CD4-positive, alpha-beta memory T cell (primary cell): ENCODE results near the gene CDC7. TPM values are rescaled to one million over a fixed set of nuclear protein-coding genes. Genes with fewer than 3 reads are reported as not detected.

ENCODE experiments used
- CTCF ChIA-PET: fragments of 350-600 bp; sonication (Branson Sonifier 250); formaldehyde crosslinking; loops from one replicate; lab custom pipeline; 2021; ENCODE audit warnings: inconsistent platforms; ENCODE audit not compliant: partially characterized antibody; lab: Charles Lee
- POLR2A ChIA-PET: fragments of 350-600 bp; sonication (Branson Sonifier 250); formaldehyde crosslinking; loops from one replicate; lab custom pipeline; 2021; ENCODE audit not compliant: partially characterized antibody; lab: Charles Lee
- DNase-seq, 5 donors: peaks; one replicate each; pipeline versions ENCODE4 v3.0.0 to v3.0.0-alpha.2; 2020 to 2022; ENCODE audit warnings: mixed read lengths in 1 of 5
- H3K27ac ChIP-seq: one replicate; pipeline ENCODE4 v1.7.0; 2013; ENCODE audit warnings: low read depth, low read length
- H3K27me3 ChIP-seq: 2 replicates; pipeline ENCODE4 v1.7.0; 2013; ENCODE audit warnings: mild to moderate bottlenecking, low read length, moderate library complexity; ENCODE audit not compliant: insufficient read depth
- H3K36me3 ChIP-seq: 2 replicates; pipeline ENCODE4 v1.7.0; 2013; ENCODE audit warnings: mild to moderate bottlenecking, low read length, moderate library complexity; ENCODE audit not compliant: insufficient read depth
- H3K4me1 ChIP-seq: 2 replicates; pipeline ENCODE4 v1.7.0; 2013; ENCODE audit warnings: mild to moderate bottlenecking, low read length, moderate library complexity; ENCODE audit not compliant: insufficient read depth
- H3K4me3 ChIP-seq, 2 donors: one replicate each; pipeline ENCODE4 v1.7.0; 2013; ENCODE audit warnings: low read length in 2 of 2, mild to moderate bottlenecking in 1 of 2
- H3K9me3 ChIP-seq, 2 donors: one replicate each; pipeline ENCODE4 v1.7.0; 2013; ENCODE audit warnings: low read length in 2 of 2, control low read depth in 1 of 2; ENCODE audit not compliant: control insufficient read depth in 1 of 2
- H3K27ac Mint-ChIP-seq, 7 donors: one replicate each; pipeline ENCODE4 v1.8.0; 2020 to 2021; ENCODE audit warnings: mixed read lengths in 7 of 7, mild to moderate bottlenecking in 6 of 7, inconsistent platforms in 3 of 7, moderate library complexity in 3 of 7
- H3K27me3 Mint-ChIP-seq, 2 donors: one replicate each; pipeline ENCODE4 v1.8.0; 2020 to 2021; ENCODE audit warnings: mixed read lengths in 2 of 2
- H3K36me3 Mint-ChIP-seq, 2 donors: one replicate each; pipeline ENCODE4 v1.8.0; 2020 to 2021; ENCODE audit warnings: mixed read lengths in 2 of 2, inconsistent platforms in 1 of 2, mild to moderate bottlenecking in 1 of 2
- H3K4me1 Mint-ChIP-seq, 4 donors: one replicate each; pipeline ENCODE4 v1.8.0; 2020 to 2021; ENCODE audit warnings: mixed read lengths in 4 of 4, mild to moderate bottlenecking in 1 of 4
- H3K4me3 Mint-ChIP-seq, 8 donors: one replicate each; pipeline ENCODE4 v1.8.0; 2020 to 2021; ENCODE audit warnings: mixed read lengths in 8 of 8, mild to moderate bottlenecking in 7 of 8, moderate library complexity in 6 of 8, inconsistent platforms in 3 of 8
- H3K9me3 Mint-ChIP-seq, 8 donors: one replicate each; pipeline ENCODE4 v1.8.0; 2020 to 2021; ENCODE audit warnings: mixed read lengths in 8 of 8, mild to moderate bottlenecking in 5 of 8, inconsistent platforms in 3 of 8, moderate library complexity in 1 of 8
- intact Hi-C: fragments of 100-400 bp; cut with micrococcal nuclease; formaldehyde crosslinking; loops from one replicate; pipeline ENCODE4 v1.15.1; 2023
- polyA plus RNA-seq, 2 donors: library from polyadenylated mRNA; unstranded; fragments of 300-500 nt; fragmentation: Illumina TruSeq; gene quantifications; one replicate each; pipeline ENCODE4 v1.2.3, GENCODE V29; 2021
- total RNA-seq, 2 experiments: library from RNA; stranded (reverse); gene quantifications; one replicate each; pipeline ENCODE4 v1.2.3, GENCODE V29; 2021

CDC7 gene
- total and polyA plus RNA-seq, 4 experiments from 2014 or later: 2.9 to 6.0 (median 4.5) TPM

- Mint-ChIP-seq H3K27ac (peak overlapping the region in 5 of 7 donors; percentile 43 to 98 (median 71)), H3K36me3 (no peaks in the 10 kb centered on the region)
Observed at GRCh38 chr1:91552091-91552490, 51.4 kb downstream of the CDC7 start.

GRCh38 chr1:91552596-91552995, 51.9 kb downstream of the CDC7 start:
- H3K27me3 Mint-ChIP-seq: no peaks in the 10 kb centered on the region
- CTCF ChIA-PET: no interaction called here
- intact Hi-C loops: no loop called here
- Histone ChIP-seq H3K27me3 (no peaks in the 10 kb centered on the region), H3K4me3 (no peak overlapping the region), H3K36me3 (no peaks in the 10 kb centered on the region), H3K4me1 (peaks cover 99% of the 10 kb centered on the region), H3K27ac (no peak overlapping the region), H3K9me3 (no peaks in the 10 kb centered on the region)
- DNase-seq: no peak
- POLR2A ChIA-PET: interaction anchor here (2.1 kb wide), 1 partner anchor 8 kb away, joined by 16 read pairs; no protein-coding TSS in a partner anchor
- peak overlapping the region in 3 of 8 donors; percentile 3 to 31 (median 29) for H3K4me3 Mint-ChIP-seq
- H3K27ac Mint-ChIP-seq: peak overlapping the region in 5 of 7 donors; percentile 47 to 98 (median 88)
- no peaks in the 10 kb centered on the region for H3K36me3 Mint-ChIP-seq
- peaks cover 0 to 7% (median 0%) of the 10 kb centered on the region in 8 donors for H3K9me3 Mint-ChIP-seq
- H3K4me1 Mint-ChIP-seq: peaks cover 76 to 100% (median 89%) of the 10 kb centered on the region in 4 donors

More at GRCh38 chr1:91552091-91552490, 51.4 kb downstream of the CDC7 start:
- no peak for DNase-seq
- intact Hi-C loops: no loop called here
- CTCF ChIA-PET: no interaction called here
- Histone ChIP-seq H3K27me3 (no peaks in the 10 kb centered on the region), H3K4me3 (no peak overlapping the region), H3K9me3 (no peaks in the 10 kb centered on the region), H3K4me1 (peaks cover 99% of the 10 kb centered on the region), H3K27ac (no peak overlapping the region), H3K36me3 (no peaks in the 10 kb centered on the region)
- POLR2A ChIA-PET: interaction anchor here (1.2 to 2.1 kb wide), 4 partner anchors 9 to 42 kb away, joined by 3 to 16 read pairs (median 6); no protein-coding TSS in a partner anchor
- no peaks in the 10 kb centered on the region for H3K27me3 Mint-ChIP-seq
- peaks cover 77 to 100% (median 89%) of the 10 kb centered on the region in 4 donors for H3K4me1 Mint-ChIP-seq
- H3K4me3 Mint-ChIP-seq: peak overlapping the region in 2 of 8 donors; percentile 3 to 30
- peaks cover 0 to 7% (median 0%) of the 10 kb centered on the region in 8 donors for H3K9me3 Mint-ChIP-seq

- peak overlapping the region; percentile 77 to 99 (median 88) for H3K27ac Mint-ChIP-seq
- H3K4me3 ChIP-seq: no peak overlapping the region
- CTCF ChIA-PET: no interaction called here
- peaks cover 72 to 100% (median 86%) of the 10 kb centered on the region in 4 donors for H3K4me1 Mint-ChIP-seq
- H3K4me1 ChIP-seq: peaks cover 99% of the 10 kb centered on the region
- no peaks in the 10 kb centered on the region for H3K9me3 ChIP-seq
- H3K36me3 ChIP-seq: no peaks in the 10 kb centered on the region
- no peak overlapping the region for H3K27ac ChIP-seq
- no peaks in the 10 kb centered on the region for H3K36me3 Mint-ChIP-seq
- H3K27me3 ChIP-seq: no peaks in the 10 kb centered on the region
- intact Hi-C loops: no loop called here
- H3K9me3 Mint-ChIP-seq: peaks cover 0 to 7% (median 0%) of the 10 kb centered on the region in 8 donors
- H3K27me3 Mint-ChIP-seq: no peaks in the 10 kb centered on the region
- H3K4me3 Mint-ChIP-seq: peak overlapping the region in 2 of 8 donors; percentile 12 to 22
- POLR2A ChIA-PET: no interaction called here
- no peak for DNase-seq
Observed at GRCh38 chr1:91553177-91553591, 52.5 kb downstream of the CDC7 start.

- peak overlapping the region in 7 of 8 donors; percentile 40 to 74 (median 58) for H3K4me3 Mint-ChIP-seq
- H3K4me1 Mint-ChIP-seq: peaks cover 67 to 100% (median 83%) of the 10 kb centered on the region in 4 donors
Observed at GRCh38 chr1:91555074-91555730, 54.6 kb downstream of the CDC7 start.

GRCh38 chr1:91555821-91556531, 55.3 kb downstream of the CDC7 start:
- ChIA-PET POLR2A (interaction anchor here (0.9 to 2.2 kb wide), 11 partner anchors 11 to 330 kb away, joined by 3 to 7 read pairs (median 4); partner anchors contain the start of gene TGFBR3), CTCF (interaction anchor here (0.6 to 1.2 kb wide), 6 partner anchors 13 to 370 kb away, joined by 3 to 7 read pairs (median 3); no protein-coding TSS in a partner anchor)
- H3K4me3 ChIP-seq: peak overlapping the region in 1 of 2 donors; percentile 19
- Mint-ChIP-seq H3K4me3 (peak overlapping the region in 7 of 8 donors; percentile 29 to 74 (median 65)), H3K36me3 (no peaks in the 10 kb centered on the region), H3K9me3 (no peaks in the 10 kb centered on the region), H3K4me1 (peaks cover 65 to 97% (median 82%) of the 10 kb centered on the region in 4 donors), H3K27ac (peak overlapping the region; percentile 88 to 99 (median 94)), H3K27me3 (no peaks in the 10 kb centered on the region)
- peak; percentile 85 to 93 (median 88) for DNase-seq
- no peaks in the 10 kb centered on the region for H3K27me3 ChIP-seq
- intact Hi-C loops: loop anchor here (1.0 to 5.0 kb wide), 7 partner anchors 8 to 330 kb away; partner anchors contain the start of gene TGFBR3
- H3K9me3 ChIP-seq: no peaks in the 10 kb centered on the region
- H3K4me1 ChIP-seq: peaks cover 98% of the 10 kb centered on the region
- H3K36me3 ChIP-seq: no peaks in the 10 kb centered on the region
- H3K27ac ChIP-seq: peak overlapping the region; percentile 75

More at GRCh38 chr1:91555074-91555730, 54.6 kb downstream of the CDC7 start:
- no peaks in the 10 kb centered on the region for H3K36me3 Mint-ChIP-seq
- peaks cover 0 to 7% (median 0%) of the 10 kb centered on the region in 8 donors for H3K9me3 Mint-ChIP-seq
- Histone ChIP-seq H3K4me1 (peaks cover 99% of the 10 kb centered on the region), H3K27ac (peak overlapping the region; percentile 75), H3K9me3 (no peaks in the 10 kb centered on the region), H3K36me3 (no peaks in the 10 kb centered on the region), H3K4me3 (peak overlapping the region in 1 of 2 donors; percentile 19), H3K27me3 (no peaks in the 10 kb centered on the region)
- H3K27ac Mint-ChIP-seq: peak overlapping the region; percentile 88 to 99 (median 94)
- intact Hi-C loops: loop anchor here (5.0 kb wide), 2 partner anchors 33 to 92 kb away; no protein-coding TSS in a partner anchor
- no peak for DNase-seq
- no peaks in the 10 kb centered on the region for H3K27me3 Mint-ChIP-seq
- POLR2A ChIA-PET: interaction anchor here (0.9 to 2.2 kb wide), 6 partner anchors 10 to 249 kb away, joined by 4 to 7 read pairs (median 5); no protein-coding TSS in a partner anchor
- CTCF ChIA-PET: interaction anchor here (0.8 to 1.1 kb wide), 2 partner anchors 43 to 329 kb away, joined by 3 to 7 read pairs; no protein-coding TSS in a partner anchor

- H3K4me1 Mint-ChIP-seq: peaks cover 66 to 97% (median 83%) of the 10 kb centered on the region in 4 donors
- Histone ChIP-seq H3K4me3 (no peak overlapping the region), H3K27me3 (no peaks in the 10 kb centered on the region), H3K4me1 (peaks cover 97% of the 10 kb centered on the region), H3K9me3 (no peaks in the 10 kb centered on the region), H3K36me3 (no peaks in the 10 kb centered on the region), H3K27ac (peak overlapping the region; percentile 75)
- H3K27ac Mint-ChIP-seq: peak overlapping the region; percentile 88 to 99 (median 94)
- ChIA-PET CTCF (interaction anchor here (0.6 to 1.2 kb wide), 5 partner anchors 13 to 370 kb away, joined by 3 read pairs; no protein-coding TSS in a partner anchor), POLR2A (interaction anchor here (0.6 to 2.0 kb wide), 9 partner anchors 8 to 330 kb away, joined by 3 to 6 read pairs (median 4); partner anchors contain the start of gene TGFBR3)
- no peak for DNase-seq
- no peaks in the 10 kb centered on the region for H3K9me3 Mint-ChIP-seq
- intact Hi-C loops: loop anchor here (1.0 to 5.0 kb wide), 7 partner anchors 8 to 330 kb away; partner anchors contain the start of gene TGFBR3
- peak overlapping the region in 7 of 8 donors; percentile 8 to 74 (median 65) for H3K4me3 Mint-ChIP-seq
- H3K36me3 Mint-ChIP-seq: no peaks in the 10 kb centered on the region
- no peaks in the 10 kb centered on the region for H3K27me3 Mint-ChIP-seq
Observed at GRCh38 chr1:91556556-91556955, 55.9 kb downstream of the CDC7 start.
